Parathyroid adenoma (tissue), 2 donors: ENCODE measurements around the gene RAB3D.

ENCODE experiments used
- H2AFZ ChIP-seq: fragments of 300-600 bp; sonication (generic); one replicate; pipeline ENCODE4 v1.7.0; 2017; ENCODE audit warnings: antibody characterized with exemption, mild to moderate bottlenecking
- H3K27ac ChIP-seq: fragments of 300-600 bp; sonication (generic); one replicate; pipeline ENCODE4 v1.7.0; 2017
- H3K27me3 ChIP-seq: fragments of 300-600 bp; sonication (generic); one replicate; pipeline ENCODE4 v1.7.0; 2017; ENCODE audit warnings: low read length; ENCODE audit not compliant: control insufficient read depth, insufficient read depth
- H3K36me3 ChIP-seq: fragments of 300-600 bp; sonication (generic); one replicate; pipeline ENCODE4 v1.7.0; 2017; ENCODE audit warnings: low read length; ENCODE audit not compliant: control insufficient read depth, insufficient read depth
- H3K4me1 ChIP-seq: fragments of 300-600 bp; sonication (generic); one replicate; pipeline ENCODE4 v1.7.0; 2017; ENCODE audit warnings: control low read depth
- H3K4me2 ChIP-seq: fragments of 300-600 bp; sonication (generic); one replicate; pipeline ENCODE4 v1.7.0; 2017; ENCODE audit warnings: low read length
- H3K4me3 ChIP-seq: fragments of 300-600 bp; sonication (generic); one replicate; pipeline ENCODE4 v1.7.0; 2017; ENCODE audit warnings: low read depth, low read length
- H3K79me2 ChIP-seq: fragments of 300-600 bp; sonication (generic); one replicate; pipeline ENCODE4 v1.7.0; 2017; ENCODE audit warnings: control low read depth
- H3K9ac ChIP-seq: fragments of 300-600 bp; sonication (generic); one replicate; pipeline ENCODE4 v1.7.0; 2017; ENCODE audit warnings: mild to moderate bottlenecking
- H3K9me3 ChIP-seq: fragments of 300-600 bp; sonication (generic); one replicate; pipeline ENCODE4 v1.7.0; 2017; ENCODE audit warnings: low read length; ENCODE audit not compliant: control insufficient read depth
- CTCF ChIP-seq: fragments of 300-600 bp; sonication (generic); IDR thresholded peaks from one replicate; pipeline ENCODE4 v1.7.0; 2017; ENCODE audit warnings: antibody characterized with exemption, mild to moderate bottlenecking
- donor health status: primary hyperparathyroidism.

Gene RAB3D

DNA sequence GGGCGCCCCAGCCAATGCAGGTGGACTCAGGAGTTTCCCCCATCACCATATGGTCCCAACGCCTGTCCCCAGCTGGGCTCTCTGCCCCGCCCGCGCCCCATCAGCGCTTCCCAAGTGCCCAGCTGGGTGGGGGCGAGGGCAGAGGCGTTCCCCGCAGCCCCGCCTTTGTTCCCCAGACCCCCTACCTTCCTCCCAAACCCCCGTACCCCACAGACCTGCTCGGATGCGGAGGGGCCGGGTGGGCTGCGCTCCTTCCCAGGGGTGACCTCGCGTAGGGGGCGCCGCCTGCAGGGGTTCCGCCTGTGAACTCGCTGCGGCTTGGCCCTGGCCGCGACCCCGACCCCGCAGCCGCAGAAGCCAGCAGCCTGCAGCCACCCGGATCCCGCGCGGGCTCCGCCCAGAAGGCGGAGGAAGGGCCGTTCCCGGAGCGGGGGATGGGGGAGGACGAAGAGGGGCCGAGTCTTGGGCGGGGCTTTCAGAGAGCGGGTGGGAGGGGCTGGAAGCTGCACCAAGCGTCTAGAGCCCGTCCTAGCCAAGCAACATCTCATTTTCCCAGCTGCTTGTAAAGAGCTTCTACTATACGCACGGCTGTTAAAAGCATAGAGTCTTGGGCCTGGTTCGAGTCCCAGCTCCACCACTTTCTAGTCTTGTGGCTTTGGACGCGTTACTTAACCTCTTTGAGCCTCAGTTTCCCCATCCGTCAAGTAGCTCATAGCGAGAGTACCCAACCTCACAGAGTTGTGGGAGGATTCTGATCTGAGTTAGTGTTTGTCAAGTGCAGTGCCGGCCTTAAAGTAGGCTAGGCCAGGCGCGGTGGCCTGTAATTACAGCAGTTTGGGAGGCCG is at the start of gene RAB3D:
Gene RAB3D, minus strand, starts transcription at position 404 of the 845 bp plus-strand sequence. CDS start 2,258 bp downstream, outside the sequence.
- Histone ChIP-seq H3K27me3 (no peaks in the 10 kb centered on the region), H3K79me2 (peaks cover 4% of the 10 kb centered on the region), H3K4me2 (peak within 1 kb of the TSS; percentile 94), H3K9ac (peak within 1 kb of the TSS; percentile 43), H3K4me3 (peak within 1 kb of the TSS; percentile 66), H3K27ac (peak within 1 kb of the TSS; percentile 74), H2AFZ (peak within 1 kb of the TSS; percentile 94), H3K4me1 (peaks cover 14% of the 10 kb centered on the region), H3K36me3 (no peaks in the 10 kb centered on the region), H3K9me3 (no peaks in the 10 kb centered on the region)
- no peak for TF ChIP-seq CTCF

- H3K9me3 ChIP-seq: no peaks in the 10 kb centered on the region
- TF ChIP-seq CTCF: no peak
- no peak overlapping the region for H3K9ac ChIP-seq
- H3K79me2 ChIP-seq: no peaks in the 10 kb centered on the region
- no peaks in the 10 kb centered on the region for H3K4me1 ChIP-seq
- no peak overlapping the region for H2AFZ ChIP-seq
- H3K4me2 ChIP-seq: no peak overlapping the region
- no peak overlapping the region for H3K27ac ChIP-seq
- no peaks in the 10 kb centered on the region for H3K36me3 ChIP-seq
- H3K27me3 ChIP-seq: no peaks in the 10 kb centered on the region
- no peak overlapping the region for H3K4me3 ChIP-seq
Measured at GRCh38 chr19:11387162-11388034, 47.9 kb upstream of the RAB3D start.

DNA sequence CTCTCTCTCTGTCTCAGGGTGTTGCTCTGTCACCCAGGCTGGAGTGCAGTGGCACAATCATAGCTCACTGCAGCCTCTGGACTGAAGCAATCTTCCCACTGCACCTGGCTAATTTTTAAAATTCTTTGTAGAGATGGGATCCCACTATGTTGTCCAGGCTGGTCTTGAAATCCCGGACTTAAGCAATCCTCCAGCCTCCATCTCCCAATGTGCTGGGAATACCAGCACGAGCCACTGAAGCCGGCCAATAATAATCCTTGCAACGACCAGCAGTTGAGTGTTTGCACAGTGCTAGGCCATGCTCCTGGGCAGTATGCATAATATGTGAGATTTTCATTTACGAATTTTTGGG is 45.3 kb upstream of the RAB3D start:
- H3K79me2 ChIP-seq: no peaks in the 10 kb centered on the region
- H3K4me1 ChIP-seq: peaks cover 3% of the 10 kb centered on the region
- no peak for TF ChIP-seq CTCF
- H3K36me3 ChIP-seq: no peaks in the 10 kb centered on the region
- peak overlapping the region; percentile 87 for H3K27ac ChIP-seq
- H2AFZ ChIP-seq: peak overlapping the region; percentile 93
- no peaks in the 10 kb centered on the region for H3K9me3 ChIP-seq
- no peak overlapping the region for H3K9ac ChIP-seq
- H3K4me3 ChIP-seq: no peak overlapping the region
- peak overlapping the region; percentile 88 for H3K4me2 ChIP-seq
- no peaks in the 10 kb centered on the region for H3K27me3 ChIP-seq

DNA sequence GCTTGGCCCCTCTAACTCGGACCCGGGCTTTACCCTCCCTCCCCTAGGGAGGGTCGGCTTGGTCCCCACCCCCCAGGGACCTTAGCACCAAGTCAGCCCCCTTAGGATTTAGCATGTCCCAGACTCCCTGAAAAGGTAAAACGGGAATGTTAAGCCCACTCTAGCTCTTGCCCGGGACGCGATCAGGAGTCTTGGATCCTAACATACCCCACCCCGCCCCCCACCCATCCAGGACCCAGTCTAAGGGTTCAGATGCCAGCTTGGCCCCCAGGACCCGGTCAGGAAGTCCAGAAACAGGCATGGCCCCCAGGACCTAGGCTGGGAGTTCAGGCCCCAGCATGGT is 44.2 kb upstream of the RAB3D start:
- TF ChIP-seq CTCF: no peak
- Histone ChIP-seq H3K9me3 (no peaks in the 10 kb centered on the region), H3K27ac (peak overlapping the region; percentile 87), H3K4me2 (peak overlapping the region; percentile 88), H3K27me3 (no peaks in the 10 kb centered on the region), H3K36me3 (no peaks in the 10 kb centered on the region), H3K4me3 (peak overlapping the region; percentile 80), H3K4me1 (peaks cover 3% of the 10 kb centered on the region), H3K79me2 (peaks cover 1% of the 10 kb centered on the region), H2AFZ (peak overlapping the region; percentile 93), H3K9ac (no peak overlapping the region)
